SH-SY5Y (cell line): ENCODE results near the gene SCNN1B.

Experiments used
- GATA2 ChIP-seq: IDR thresholded peaks from 2 replicates; pipeline ENCODE4 v1.6.1; 2011; ENCODE audit warnings: mild to moderate bottlenecking, low read depth, low read length
- GATA3 ChIP-seq: IDR thresholded peaks from 2 replicates; pipeline ENCODE4 v1.6.1; 2011; ENCODE audit warnings: low read depth, mild to moderate bottlenecking, low read length, moderate library complexity

GRCh38 chr16:23252310-23252709, 49.8 kb upstream of the SCNN1B start:
- TF ChIP-seq GATA3 (no peak), GATA2 (no peak)
